Sigmoid colon (tissue), 3 donors: ENCODE results near the gene ATP6V0E1.

ENCODE experiments used
- POLR2A ChIP-seq, 2 donors: fragments of 450-650 bp; IDR thresholded peaks; one replicate each; pipeline ENCODE4 v1.6.1; 2016; ENCODE audit warnings: antibody characterized with exemption in 2 of 2, mild to moderate bottlenecking in 2 of 2, moderate library complexity in 2 of 2
- TF ChIP-seq, protein P1 (sequence below), 4 experiments: fragments of 450-650 bp in 3 of 4; fragments of 200-600 bp in 1 of 4; IDR thresholded peaks; one replicate each; pipeline ENCODE4 v1.5.1; 2016 to 2019; ENCODE audit warnings: antibody characterized with exemption in 4 of 4, mild to moderate bottlenecking in 3 of 4, moderate library complexity in 2 of 4

GRCh38 chr5:172990776-172991175 is 7.2 kb downstream of the ATP6V0E1 start:
- TF ChIP-seq POLR2A (IDR thresholded peaks at IDR 0.05): no peak
- TF ChIP-seq, protein P1, sequence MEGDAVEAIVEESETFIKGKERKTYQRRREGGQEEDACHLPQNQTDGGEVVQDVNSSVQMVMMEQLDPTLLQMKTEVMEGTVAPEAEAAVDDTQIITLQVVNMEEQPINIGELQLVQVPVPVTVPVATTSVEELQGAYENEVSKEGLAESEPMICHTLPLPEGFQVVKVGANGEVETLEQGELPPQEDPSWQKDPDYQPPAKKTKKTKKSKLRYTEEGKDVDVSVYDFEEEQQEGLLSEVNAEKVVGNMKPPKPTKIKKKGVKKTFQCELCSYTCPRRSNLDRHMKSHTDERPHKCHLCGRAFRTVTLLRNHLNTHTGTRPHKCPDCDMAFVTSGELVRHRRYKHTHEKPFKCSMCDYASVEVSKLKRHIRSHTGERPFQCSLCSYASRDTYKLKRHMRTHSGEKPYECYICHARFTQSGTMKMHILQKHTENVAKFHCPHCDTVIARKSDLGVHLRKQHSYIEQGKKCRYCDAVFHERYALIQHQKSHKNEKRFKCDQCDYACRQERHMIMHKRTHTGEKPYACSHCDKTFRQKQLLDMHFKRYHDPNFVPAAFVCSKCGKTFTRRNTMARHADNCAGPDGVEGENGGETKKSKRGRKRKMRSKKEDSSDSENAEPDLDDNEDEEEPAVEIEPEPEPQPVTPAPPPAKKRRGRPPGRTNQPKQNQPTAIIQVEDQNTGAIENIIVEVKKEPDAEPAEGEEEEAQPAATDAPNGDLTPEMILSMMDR (IDR thresholded peaks at IDR 0.05): no peak
